OCI-LY7 (cell line): Measurements from ENCODE around the gene VPS45.

Experiments used
- EZH2phosphoT487 ChIP-seq: fragments of 200-600 bp; sonication (generic); IDR thresholded peaks from 2 replicates; pipeline ENCODE4 v1.6.1; 2018; ENCODE audit warnings: low read depth, borderline replicate concordance, mild to moderate bottlenecking, mixed run types, antibody characterized with exemption, low read length, moderate library complexity, mixed read lengths
- TF ChIP-seq, protein P1 (sequence below): fragments of 200-600 bp; sonication (generic); conservative IDR thresholded peaks from 2 replicates; pipeline ENCODE4 v1.5.1; 2014; ENCODE audit warnings: mild to moderate bottlenecking, antibody characterized with exemption, low read length, moderate library complexity, mixed read lengths

DNA sequence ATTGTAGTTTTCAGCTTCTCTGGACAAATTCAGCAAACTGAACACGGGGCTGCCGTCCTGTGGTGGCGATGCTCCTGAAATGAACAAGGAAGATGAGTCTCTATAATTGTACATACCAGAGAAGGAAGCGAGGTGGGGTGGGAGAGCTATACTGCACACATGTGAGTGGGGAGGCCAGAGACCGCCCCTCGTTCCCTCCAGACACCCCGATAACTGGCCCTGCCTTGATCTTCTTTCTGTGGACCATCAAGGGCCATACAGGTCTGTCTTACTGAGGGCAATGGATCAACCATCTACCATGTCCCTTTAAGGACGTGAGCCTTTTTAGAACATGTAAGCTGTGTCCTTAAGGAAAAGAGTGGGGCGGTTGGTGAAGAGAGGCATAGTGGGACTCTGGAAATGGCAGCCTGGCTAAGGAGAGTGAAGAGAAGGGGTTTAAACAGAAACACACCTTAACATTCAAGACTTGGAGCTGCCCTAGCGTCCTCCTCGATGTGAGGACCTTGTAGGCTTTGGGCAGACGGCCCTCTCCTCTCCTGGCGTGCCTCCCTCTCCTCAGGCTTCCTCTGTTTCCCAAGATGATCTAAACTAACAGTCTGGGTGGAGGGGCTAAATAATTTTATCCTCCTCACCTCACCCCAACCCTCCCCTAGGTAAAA, 88.0 kb downstream of the VPS45 start:
- TF ChIP-seq, protein P1, sequence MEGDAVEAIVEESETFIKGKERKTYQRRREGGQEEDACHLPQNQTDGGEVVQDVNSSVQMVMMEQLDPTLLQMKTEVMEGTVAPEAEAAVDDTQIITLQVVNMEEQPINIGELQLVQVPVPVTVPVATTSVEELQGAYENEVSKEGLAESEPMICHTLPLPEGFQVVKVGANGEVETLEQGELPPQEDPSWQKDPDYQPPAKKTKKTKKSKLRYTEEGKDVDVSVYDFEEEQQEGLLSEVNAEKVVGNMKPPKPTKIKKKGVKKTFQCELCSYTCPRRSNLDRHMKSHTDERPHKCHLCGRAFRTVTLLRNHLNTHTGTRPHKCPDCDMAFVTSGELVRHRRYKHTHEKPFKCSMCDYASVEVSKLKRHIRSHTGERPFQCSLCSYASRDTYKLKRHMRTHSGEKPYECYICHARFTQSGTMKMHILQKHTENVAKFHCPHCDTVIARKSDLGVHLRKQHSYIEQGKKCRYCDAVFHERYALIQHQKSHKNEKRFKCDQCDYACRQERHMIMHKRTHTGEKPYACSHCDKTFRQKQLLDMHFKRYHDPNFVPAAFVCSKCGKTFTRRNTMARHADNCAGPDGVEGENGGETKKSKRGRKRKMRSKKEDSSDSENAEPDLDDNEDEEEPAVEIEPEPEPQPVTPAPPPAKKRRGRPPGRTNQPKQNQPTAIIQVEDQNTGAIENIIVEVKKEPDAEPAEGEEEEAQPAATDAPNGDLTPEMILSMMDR: no peak
- TF ChIP-seq EZH2phosphoT487: no peak
